Esophagus squamous epithelium (tissue), 4 donors: ENCODE measurements around the gene MSMO1.

Experiments used
- CTCF ChIP-seq, 6 experiments: fragments of 450-650 bp in 4 of 6; fragments of 200-600 bp in 2 of 6; sonication (generic) in 2 of 6; IDR thresholded peaks; one replicate each; pipeline ENCODE4 v1.5.1; 2016 to 2019; ENCODE audit warnings: antibody characterized with exemption in 6 of 6, mild to moderate bottlenecking in 4 of 6, moderate library complexity in 4 of 6
- POLR2A ChIP-seq, 4 donors: fragments of 450-650 bp; IDR thresholded peaks; one replicate each; pipeline ENCODE4 v1.6.1; 2017; ENCODE audit warnings: antibody characterized with exemption in 4 of 4, mild to moderate bottlenecking in 4 of 4, moderate library complexity in 3 of 4

GRCh38 chr4:165288639-165289422 lies 38.6 kb upstream of the MSMO1 start:
- TF ChIP-seq CTCF (IDR thresholded peaks at IDR 0.05) (no peak), POLR2A (IDR thresholded peaks at IDR 0.05) (no peak)
